Measurements from ENCODE around the gene CAMK4. TPM values are rescaled to one million over a fixed set of nuclear protein-coding genes. Genes with fewer than 3 reads are reported as not detected.

CAMK4 gene
- total and polyA plus RNA-seq, 9 of the 15 experiments (the other 6 are each of a cell fraction or from before 2014, with no cell fraction given), result 0.35 TPM; not detected in 8

DNA sequence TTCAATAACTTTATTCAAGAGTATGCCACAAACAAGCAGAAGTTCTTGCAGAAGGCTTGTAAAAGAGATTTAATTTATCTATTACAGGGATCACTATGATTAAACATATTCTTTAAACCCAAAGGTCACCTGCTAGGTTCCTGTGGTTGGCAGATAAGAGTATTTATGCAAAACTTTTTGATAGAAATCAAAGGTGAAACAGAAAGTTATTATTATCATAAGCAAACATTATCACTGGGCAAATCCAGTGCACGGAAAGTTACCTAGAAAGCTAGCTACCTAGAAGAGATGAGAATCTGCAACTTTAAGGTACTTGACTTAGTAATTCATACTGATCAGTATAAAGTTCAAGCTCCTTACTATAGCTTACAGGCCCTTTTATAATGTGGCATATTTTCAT lies 284.9 kb downstream of the CAMK4 start:
- 0% methylated on average over 1 of the region's 1 CpG for WGBS (ENCODE audit: insufficient coverage, low coverage, missing lambda C conversion rate)
- H3K9ac ChIP-seq (ENCODE audit: insufficient read depth in 1 of 2, low read depth in 2 of 2, low read length in 2 of 2), result peak overlapping the region in 1 of 2 experiments; percentile 82; a peak in 2 of 4 replicates
- 0 out of 2 replicates have a peak, but pooled peaks cover 12% of the 10 kb centered on the region for H4K20me1 ChIP-seq (replicated peaks; ENCODE audit: control insufficient read depth, insufficient read depth, low read length)
- peaks cover 5 to 24% of the 10 kb centered on the region in 2 experiments; a peak in 4 of 5 replicates for H3K4me1 ChIP-seq (replicated peaks in 1 of 2; ENCODE audit: control insufficient read depth in 2 of 2, insufficient read depth in 2 of 2, low read length in 2 of 2)
- intact Hi-C loops (cut with micrococcal nuclease) (no loop called here), in situ Hi-C loops (cut with MboI) (loop anchor here (25.0 kb wide), 1 partner anchor 747 kb away; no protein-coding TSS in a partner anchor)
- no peak overlapping the region for H2AFZ ChIP-seq (ENCODE audit: low read depth, low read length)
- no peaks in the 10 kb centered on the region for H3K9me3 ChIP-seq (replicated peaks; ENCODE audit: control insufficient read depth, insufficient read depth, low read depth, low read length)
- peaks cover 39% of the 10 kb centered on the region; the same call in 2 of the 3 replicates for H3K36me3 ChIP-seq (ENCODE audit: control insufficient read depth, insufficient read depth, low read length)
- DNase-seq (ENCODE audit: extremely low read depth in 1 of 4, low spot score in 3 of 4) (no peak), ATAC-seq (no peak), FAIRE-seq (no peak)
- H3K27ac ChIP-seq (ENCODE audit: extremely low read depth, low read depth, low read length), result no peak overlapping the region
- H3K4me3 ChIP-seq, result peak overlapping the region; percentile 82; the same call in 1 of the 2 replicates
- peaks cover 79% of the 10 kb centered on the region for H3K79me2 ChIP-seq (ENCODE audit: control insufficient read depth, insufficient read depth, low read length)
- ChIA-PET POLR2A (no interaction called here), CTCF (ENCODE audit: low intra/inter-chr PET ratio) (interaction anchor here (0.6 kb wide), 1 partner anchor 1186 kb away, joined by 3 read pairs; no protein-coding TSS in a partner anchor)
- H3K4me2 ChIP-seq (ENCODE audit: insufficient read depth, low read length), result peak overlapping the region; percentile 91; the same call in 1 of the 2 replicates
- H3K9me1 ChIP-seq (ENCODE audit: control insufficient read depth, insufficient read depth, low read length), result no peaks in the 10 kb centered on the region
- BruUV-seq (replicated peaks), result no TSS peak
- peak; percentile 23; the same call in 1 of the 2 replicates for TF ChIP-seq CBFA2T3 (IDR thresholded peaks at IDR 0.05)
- peak; percentile 22; the same call in 1 of the 2 replicates for TF ChIP-seq ZEB2 (IDR thresholded peaks at IDR 0.05)
- no peak for TF ChIP-seq ZNF282 (CRISPR knock-in tag; IDR thresholded peaks at IDR 0.05)
- H3K27me3 ChIP-seq (ENCODE audit: control insufficient read depth in 2 of 2, insufficient read depth in 2 of 2, low read length in 2 of 2), result no peaks in the 10 kb centered on the region

DNA sequence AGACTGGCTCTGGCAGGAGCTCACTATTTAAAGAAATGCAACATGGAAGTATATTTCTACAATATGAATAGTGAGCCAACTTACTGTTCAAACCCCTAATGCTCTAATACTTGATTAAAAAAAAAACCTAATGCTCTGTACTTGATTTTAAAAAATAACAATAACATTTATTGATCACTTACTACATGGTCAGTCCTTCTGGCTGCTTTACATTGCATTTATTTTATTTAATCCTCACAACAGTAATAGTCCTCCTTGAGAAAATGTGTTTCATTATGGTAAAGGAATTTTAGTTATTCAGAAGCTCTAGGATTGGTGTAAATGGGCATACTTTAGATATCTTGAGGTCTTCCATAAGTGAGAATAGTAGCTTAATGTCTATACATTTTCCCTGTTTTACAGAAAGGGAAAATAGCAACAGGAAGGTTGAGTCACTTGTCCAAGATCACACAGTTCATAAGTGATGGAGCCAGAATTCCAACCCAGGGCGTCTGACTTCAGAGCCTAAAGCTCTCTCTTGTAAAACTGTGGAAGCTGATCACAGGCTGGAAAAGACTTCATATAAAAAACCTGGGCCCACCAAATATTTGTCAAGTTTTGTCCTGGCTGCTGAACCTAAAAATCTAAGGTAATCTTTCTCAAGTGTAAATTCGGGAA lies 287.1 kb downstream of the CAMK4 start:
- Histone ChIP-seq H3K9me3 (replicated peaks; ENCODE audit: control insufficient read depth, insufficient read depth, low read depth, low read length) (no peaks in the 10 kb centered on the region), H3K27me3 (ENCODE audit: control insufficient read depth in 2 of 2, insufficient read depth in 2 of 2, low read length in 2 of 2) (no peaks in the 10 kb centered on the region), H3K36me3 (ENCODE audit: control insufficient read depth, insufficient read depth, low read length) (peaks cover 21% of the 10 kb centered on the region; the same call in 2 of the 3 replicates), H4K20me1 (replicated peaks; ENCODE audit: control insufficient read depth, insufficient read depth, low read length) (0 out of 2 replicates have a peak, but pooled peaks cover 12% of the 10 kb centered on the region), H2AFZ (ENCODE audit: low read depth, low read length) (no peak overlapping the region), H3K9ac (ENCODE audit: insufficient read depth in 1 of 2, low read depth in 2 of 2, low read length in 2 of 2) (peak overlapping the region; percentile 82 to 90), H3K9me1 (ENCODE audit: control insufficient read depth, insufficient read depth, low read length) (no peaks in the 10 kb centered on the region), H3K4me3 (peak overlapping the region; percentile 82), H3K4me1 (replicated peaks in 1 of 2; ENCODE audit: control insufficient read depth in 2 of 2, insufficient read depth in 2 of 2, low read length in 2 of 2) (peaks cover 5 to 29% of the 10 kb centered on the region in 2 experiments; a peak in 4 of 5 replicates), H3K27ac (ENCODE audit: extremely low read depth, low read depth, low read length) (peak overlapping the region; percentile 93; the same call in 2 of the 3 replicates), H3K4me2 (ENCODE audit: insufficient read depth, low read length) (peak overlapping the region; percentile 91), H3K79me2 (ENCODE audit: control insufficient read depth, insufficient read depth, low read length) (peaks cover 60% of the 10 kb centered on the region)
- DNase-seq (ENCODE audit: extremely low read depth in 1 of 4, low spot score in 3 of 4), result peak in 1 of 4 experiments; percentile 21
- intact Hi-C loops (cut with micrococcal nuclease) (loop anchor here (5.0 kb wide), 1 partner anchor 1809 kb away; no protein-coding TSS in a partner anchor), in situ Hi-C loops (cut with MboI) (loop anchor here (25.0 kb wide), 1 partner anchor 749 kb away; no protein-coding TSS in a partner anchor)
- FAIRE-seq, result no peak
- POLR2A ChIA-PET, result interaction anchor here (0.9 to 1.0 kb wide), 3 partner anchors 12 to 27 kb away, joined by 3 to 4 read pairs (median 3); no protein-coding TSS in a partner anchor
- no peak for ATAC-seq
- 3% methylated on average over 2 of the region's 2 CpGs for WGBS (ENCODE audit: insufficient coverage, low coverage, missing lambda C conversion rate)
- TF ChIP-seq ZFP36 (IDR thresholded peaks at IDR 0.05; ENCODE audit: low read depth, low read length, partially characterized antibody), result peak; percentile 36
- TF ChIP-seq HINFP (tag; conservative IDR thresholded peaks at IDR 0.05; ENCODE audit: low read depth), result no peak
- CTCF ChIA-PET (ENCODE audit: low intra/inter-chr PET ratio), result no interaction called here
- TSS peak; percentile 46 for BruUV-seq (replicated peaks)
